ENCODE results near the gene NPY1R.

The NPY1R gene

GRCh38 chr4:163274861-163275260 lies 57.5 kb downstream of the NPY1R start:
- DNase-seq: no peak
